SIG-M5 (cell line): ENCODE results near the gene ZNF597.
A peak's percentile ranks its signal among the peaks of the same experiment; 100 is the strongest.

Experiments
- DNase-seq: peaks from one replicate; lab custom pipeline; 2025; lab: John Stamatoyannopoulos, UW

The ZNF597 gene

DNA sequence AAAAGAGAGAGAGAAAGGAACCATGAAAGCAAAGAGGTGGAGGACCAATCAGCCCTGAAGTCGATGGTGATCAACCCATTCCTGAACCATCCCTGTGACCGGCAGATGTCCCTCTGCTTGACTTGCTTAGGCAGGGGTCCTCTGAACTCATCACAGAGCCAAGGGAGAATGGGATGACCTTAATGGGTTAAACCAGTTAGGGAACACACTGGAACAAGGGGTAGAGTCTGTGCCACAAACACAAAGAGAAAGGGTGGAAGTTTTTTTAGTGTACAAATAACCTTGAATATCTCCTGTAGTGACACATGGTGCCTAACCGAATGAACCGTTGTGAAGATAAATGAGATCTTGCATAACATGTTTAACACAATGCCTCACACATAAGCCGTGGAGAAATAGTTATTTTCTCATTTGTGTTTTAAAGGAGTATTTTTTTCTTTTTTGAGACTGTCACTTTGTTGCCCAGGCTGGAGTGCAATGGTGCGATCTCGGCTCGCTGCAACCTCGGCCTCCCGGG lies 11.4 kb upstream of the ZNF597 start:
- no peak for DNase-seq

DNA sequence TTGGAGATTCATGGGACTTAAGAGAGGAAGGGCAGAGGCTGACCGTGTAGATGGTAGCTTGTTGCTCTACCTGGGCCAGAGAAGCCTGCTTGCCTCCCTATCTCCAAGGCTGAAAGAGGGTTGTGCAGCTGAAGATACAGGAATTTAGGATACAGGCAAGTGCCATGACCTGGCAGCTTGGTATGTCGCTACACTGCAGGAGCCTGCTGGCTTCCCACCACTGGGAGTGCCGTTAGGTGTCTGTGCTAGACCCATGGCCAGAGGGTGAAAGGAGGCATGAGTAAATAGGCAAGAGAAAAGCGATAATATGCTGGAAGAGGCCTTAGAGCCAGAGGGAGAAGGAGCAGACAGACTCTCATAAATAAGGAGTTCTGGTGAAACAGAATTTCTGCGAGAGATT lies 10.8 kb upstream of the ZNF597 start:
- no peak for DNase-seq

DNA sequence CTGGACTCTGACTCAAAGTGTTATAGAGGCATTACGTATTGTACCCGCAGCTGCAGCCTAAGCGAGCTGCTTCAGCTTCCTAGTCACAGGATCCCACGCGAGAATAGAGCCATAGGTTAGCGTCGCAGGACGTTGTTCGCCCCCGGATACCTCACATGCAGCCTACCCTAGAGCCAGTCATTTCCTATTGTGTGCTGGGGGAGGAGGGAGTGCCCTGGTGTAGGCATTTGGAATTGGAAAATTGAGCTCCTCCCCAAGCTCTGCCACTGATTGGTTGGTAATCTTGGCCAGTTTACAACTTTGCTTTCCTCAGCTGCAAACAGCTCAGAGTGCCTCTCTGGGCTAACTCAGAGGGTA lies 706 bp upstream of the ZNF597 start:
- DNase-seq, result no peak

DNA sequence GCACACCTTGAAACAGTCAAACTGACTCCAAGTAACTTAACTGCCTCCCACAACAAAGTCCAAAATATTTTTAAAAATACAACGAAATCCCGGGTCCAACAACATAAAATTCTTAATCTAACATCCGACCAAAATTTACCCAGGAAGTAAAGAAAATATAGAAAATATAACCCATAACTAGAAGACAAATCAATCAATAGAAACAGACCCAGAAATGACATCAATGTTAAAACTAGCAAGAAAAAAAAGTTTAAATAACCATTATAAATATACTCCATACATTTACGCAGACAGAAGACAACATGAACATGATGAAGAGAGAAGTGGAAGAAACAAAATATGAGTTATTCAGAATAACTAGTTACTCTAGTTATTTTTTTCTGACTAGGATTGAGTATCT lies 3.7 kb downstream of the ZNF597 start:
- no peak for DNase-seq

DNA sequence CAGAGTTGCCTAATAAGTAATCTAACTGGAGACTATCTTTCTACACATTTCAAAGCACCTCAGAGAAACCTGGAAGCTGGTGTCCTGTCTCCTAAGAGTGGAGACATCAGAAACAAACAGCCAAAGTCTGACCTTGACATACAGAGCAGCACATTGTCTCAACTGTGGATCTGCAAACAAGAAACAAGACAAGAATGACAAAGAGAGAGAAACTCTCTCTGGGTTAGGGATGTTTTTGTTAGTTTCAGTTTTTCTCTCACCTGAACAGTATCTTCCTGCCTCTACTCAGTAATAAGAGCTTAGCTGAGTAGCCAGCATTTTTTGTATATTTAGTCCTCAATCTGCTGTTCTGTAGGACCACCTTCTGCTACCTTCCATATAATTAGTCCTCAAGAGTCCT lies 8.9 kb downstream of the ZNF597 start:
- no peak for DNase-seq

DNA sequence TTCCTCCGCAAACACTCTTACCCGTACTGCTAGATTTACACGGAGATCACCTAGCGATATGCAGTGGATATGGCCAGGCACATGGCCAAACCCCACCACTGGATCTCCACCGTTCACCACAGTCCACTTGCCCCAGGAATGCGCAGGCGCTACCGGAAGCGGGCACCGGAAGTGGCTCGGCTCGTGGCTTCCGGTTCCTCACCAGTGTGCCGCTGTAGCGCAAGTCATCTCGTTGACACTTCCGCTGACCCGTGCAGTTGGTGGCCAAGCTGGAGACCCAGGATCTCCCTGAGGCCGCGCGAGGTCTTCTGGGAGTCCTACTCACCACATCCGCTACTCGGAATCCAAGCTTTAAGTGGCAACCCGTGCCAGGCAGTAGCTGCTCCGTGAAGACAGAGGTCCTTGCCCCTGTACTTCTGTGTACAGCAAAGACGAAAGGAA lies 11.5 kb downstream of the ZNF597 start:
- DNase-seq, result no peak

DNA sequence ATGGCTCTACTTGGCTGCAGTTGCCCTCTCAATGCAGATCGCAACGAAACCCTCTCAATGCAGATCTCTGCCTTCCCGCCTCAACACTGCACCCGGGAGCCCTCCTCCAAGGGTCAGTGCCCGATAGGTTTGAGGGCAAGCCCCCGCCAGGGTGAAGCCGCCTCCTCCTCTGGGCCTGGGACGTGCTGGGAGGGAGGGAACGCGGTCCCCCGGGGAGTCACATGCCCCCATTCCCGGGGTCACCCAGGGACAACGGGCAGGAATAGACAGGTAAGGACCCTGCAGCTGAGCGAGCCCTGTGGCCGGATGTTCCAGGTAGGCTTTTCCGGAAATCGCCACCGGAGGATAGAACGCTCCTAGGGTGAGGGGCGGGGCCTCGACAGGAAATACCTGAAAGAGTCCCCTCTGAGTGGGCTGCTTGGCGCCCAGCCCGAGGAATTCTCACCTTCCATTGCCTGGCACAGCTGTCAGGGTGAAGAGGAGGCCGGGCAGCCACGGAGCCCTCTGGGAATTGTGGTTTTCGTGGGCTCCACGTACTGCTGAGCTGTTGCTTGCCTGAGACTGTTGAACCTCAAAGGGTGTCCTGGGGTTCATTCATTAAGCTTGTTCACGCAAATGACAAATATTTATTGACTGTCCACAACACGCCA lies 29.4 kb downstream of the ZNF597 start:
- no peak for DNase-seq

DNA sequence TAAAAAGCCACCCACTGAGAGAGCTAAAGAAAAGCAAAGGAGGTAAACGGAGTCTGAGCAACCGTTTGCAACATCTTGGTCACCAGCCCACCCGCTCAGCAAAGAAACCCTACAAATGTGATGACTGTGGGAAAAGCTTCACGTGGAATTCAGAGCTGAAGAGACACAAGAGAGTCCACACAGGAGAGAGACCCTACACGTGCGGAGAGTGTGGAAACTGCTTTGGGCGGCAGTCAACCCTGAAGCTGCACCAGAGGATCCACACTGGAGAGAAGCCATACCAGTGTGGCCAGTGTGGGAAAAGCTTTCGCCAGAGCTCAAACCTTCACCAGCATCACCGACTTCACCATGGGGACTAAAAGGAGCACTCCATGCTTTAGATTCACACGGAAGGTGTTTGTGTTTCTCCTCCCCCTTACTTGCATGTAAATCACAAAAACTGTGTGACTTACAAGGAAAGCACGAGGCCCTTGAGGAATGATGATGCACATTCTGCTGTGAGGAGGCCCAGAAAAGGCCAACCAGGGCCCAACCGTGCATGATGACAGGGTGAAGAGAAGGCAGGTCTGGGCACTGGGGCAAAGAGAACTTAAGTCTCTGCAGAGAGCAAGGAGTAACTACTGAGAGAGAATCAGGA lies 34.6 kb downstream of the ZNF597 start:
- no peak for DNase-seq

DNA sequence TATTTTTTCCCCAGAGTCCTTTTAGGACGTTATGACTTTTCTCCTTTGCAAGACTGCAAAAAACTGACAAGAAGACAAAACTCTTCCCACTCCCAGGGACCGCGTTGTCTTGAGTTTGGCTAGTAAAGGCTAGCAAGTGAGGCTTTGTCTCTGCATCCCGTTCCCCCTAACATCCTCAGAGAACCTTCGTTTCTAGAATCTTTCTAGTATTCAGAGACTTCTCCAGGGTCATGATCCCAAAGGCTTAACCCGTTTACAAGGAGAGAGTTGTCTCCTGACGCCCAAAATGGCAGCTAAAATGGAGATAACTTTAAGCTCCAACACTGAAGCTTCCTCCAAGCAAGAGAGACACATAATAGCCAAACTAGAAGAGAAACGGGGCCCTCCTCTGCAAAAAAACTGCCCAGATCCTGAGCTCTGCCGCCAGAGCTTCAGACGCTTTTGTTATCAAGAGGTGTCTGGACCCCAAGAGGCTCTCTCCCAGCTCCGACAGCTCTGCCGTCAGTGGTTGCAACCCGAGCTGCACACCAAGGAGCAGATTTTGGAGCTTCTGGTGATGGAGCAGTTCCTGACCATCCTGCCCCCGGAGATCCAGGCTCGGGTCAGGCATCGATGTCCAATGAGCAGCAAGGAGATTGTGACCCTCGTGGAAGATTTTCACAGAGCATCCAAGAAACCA lies 41.4 kb downstream of the ZNF597 start:
- no peak for DNase-seq

DNA sequence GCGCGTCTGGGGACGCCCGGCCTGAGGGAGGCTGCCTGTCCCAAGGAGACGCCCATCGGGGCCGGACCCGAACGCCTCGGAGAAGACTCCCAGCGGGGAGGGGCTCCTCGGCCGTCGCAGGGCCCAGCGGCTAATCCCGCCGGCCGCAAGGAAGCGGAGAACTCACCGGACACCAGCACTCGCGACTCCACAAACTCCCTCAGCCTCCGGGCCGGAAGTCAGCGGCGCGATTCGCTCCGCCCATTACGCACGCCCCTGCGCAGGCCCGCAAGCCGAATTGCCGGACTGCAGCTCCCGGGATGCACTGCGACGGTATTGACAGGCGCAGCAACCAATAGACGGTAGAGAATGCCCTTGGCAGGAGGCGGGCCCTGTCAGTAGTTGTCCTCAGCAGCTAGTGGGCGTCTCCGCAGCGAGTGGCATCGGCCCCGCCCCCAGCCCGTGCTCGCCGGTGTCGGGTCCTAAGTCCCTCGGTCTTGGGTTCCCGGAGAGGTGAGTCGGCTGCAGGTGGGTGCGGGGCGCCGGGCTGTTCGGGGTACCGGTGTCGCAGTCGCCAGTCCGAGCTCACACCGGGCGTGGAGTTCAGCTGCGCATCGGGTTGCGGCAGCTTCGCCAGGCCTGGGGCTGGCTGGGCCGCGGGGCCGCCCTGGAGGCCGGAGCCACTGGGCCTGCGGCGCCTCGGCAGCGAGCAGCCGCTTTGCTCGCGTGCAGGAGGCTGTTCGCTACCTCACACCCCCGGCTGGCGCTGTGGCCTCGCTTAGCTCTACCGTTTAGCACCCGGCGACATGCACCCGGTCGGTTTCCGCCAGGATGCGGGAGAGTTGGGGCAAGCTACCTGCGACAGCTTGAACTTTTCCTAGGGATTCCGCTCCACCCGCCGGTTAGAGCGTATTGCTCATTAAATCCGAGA lies 42.3 kb downstream of the ZNF597 start, which contains the start of the genes ZNF174 and ZSCAN32:
TSS of gene ZNF174 (plus strand) at position 437 of the 910 bp plus-strand sequence. CDS start 790 bp downstream, outside the sequence.
TSS of gene ZSCAN32 (minus strand) at position 226 of the 910 bp plus-strand sequence. CDS start 3,447 bp downstream, outside the sequence.
- DNase-seq, result peak; percentile 84

DNA sequence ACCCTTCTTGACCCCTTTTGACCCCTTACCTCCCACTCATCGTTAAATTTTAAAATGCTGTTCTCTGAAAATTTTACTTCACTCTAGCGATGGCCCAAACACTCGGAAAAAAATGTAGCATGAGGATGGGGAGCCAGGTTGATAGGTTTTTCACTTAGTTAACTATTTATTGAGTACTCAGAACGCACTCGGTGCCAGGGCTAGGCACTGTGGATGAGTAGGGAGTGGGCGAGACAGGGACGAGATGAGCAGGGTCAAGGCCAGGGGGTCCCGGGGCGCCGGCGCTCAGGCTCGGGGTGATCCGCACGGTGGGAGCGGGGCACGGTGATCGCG lies 42.9 kb downstream of the ZNF597 start:
- DNase-seq, result no peak

DNA sequence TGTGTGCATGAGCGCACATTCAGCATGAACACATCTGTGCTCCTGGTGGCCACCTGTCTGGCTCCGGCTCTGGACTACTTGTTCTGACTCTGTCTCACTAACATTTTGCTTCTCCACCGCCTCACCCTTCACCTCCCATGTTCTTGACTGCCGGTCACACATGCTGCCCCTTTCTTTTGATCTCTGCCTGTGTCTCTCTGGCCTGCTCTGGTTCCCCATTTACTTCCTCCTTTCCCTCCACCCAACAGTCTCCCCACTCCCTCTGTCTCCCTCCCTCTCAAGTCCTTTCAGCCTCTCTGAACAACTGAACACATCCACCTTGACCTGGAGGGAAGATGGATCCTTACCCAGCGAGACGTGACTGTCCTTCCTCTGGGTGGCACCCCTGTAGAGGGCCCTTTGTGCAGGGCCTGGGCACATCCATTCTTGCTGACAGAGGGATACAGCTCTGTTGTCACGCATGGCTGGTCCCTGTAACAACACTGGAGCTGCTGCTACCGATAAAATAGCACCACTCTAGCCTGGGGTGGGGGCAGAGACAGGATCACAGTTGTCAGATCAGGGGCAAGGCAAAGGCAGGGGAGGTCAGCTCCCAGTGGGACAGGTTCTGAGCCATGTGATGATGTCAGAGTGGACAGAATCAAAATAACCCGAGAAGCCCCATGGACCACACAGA lies 53.5 kb downstream of the ZNF597 start:
- DNase-seq, result no peak

DNA sequence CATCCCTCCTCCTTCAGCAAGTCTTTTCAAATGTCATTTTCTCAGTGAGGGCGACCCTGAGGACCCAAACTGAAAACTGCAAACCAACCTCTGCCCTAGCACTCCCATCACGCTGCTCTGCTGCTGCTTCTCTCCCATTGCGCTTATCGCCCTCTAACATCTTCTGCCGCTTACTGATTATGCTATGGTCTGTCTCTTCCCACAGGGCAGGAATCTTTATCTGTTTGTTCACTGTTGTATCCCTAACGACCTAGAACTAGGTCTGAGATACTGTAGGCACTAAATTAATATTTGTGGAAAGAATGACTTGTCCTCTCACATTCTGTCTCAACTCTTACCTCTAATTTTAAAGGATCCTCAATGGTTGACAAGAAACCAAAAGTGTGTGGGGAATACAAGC lies 55.0 kb downstream of the ZNF597 start:
- no peak for DNase-seq

DNA sequence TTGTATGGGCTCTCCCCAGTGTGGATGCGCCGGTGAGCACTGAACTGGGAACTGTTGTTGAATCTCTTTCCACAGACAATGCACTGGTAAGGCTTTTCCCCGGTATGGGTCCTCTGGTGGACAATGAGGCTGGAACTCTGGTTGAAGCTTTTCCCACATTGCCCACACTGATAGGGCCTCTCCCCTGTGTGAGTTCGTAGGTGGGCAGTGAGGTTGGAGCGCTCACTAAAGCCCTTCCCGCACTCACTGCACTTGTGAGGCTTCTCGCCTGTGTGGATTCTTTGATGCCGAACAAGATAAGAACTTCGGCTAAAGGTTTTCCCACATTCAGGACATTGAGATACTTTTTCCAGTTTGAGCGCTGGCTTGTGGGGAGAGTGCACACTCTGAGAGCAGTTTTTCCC lies 60.3 kb downstream of the ZNF597 start:
- no peak for DNase-seq
